Measurements from ENCODE around the gene RHBDF1. TPM values are rescaled to one million over a fixed set of nuclear protein-coding genes. Genes with fewer than 3 reads are reported as not detected.

RHBDF1 gene
- total RNA-seq, 1 donor from 2014 or later: 55.5 TPM

DNA sequence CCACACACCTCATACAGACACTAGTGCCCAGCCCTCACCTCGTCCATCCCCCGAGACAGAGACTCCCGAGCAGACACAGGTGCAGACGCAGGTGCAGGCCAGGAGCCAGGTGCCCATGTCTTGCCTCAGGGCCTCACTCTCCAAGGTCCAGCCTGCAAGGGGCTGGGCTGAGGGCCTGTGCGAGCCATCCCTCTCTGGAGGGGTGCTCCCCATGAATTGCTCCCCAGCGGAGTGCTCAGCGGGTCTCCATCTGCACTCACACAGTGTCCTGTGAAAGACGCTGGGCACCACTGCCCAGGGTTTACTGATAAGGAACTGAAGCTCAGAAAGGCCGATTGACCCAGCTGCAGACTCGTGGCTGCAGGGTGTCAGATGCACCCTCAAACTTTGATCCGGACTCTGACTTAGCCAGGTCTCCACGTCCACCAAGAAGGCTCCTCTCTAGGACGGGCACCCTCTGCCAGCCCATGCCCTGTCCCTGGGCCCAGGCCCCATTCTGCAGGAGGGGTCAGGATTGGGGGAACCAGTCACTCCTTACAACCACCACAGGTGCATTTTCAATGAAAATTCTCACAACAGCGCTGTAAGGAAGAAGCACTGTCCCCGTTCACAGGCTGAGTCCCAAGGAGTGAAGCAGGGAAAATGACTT, 36.0 kb downstream of the RHBDF1 start:
- Histone ChIP-seq H3K79me2 (ENCODE audit: insufficient read depth, low read length) (no peaks in the 10 kb centered on the region), H3K4me1 (ENCODE audit: insufficient read depth, low read length) (no peaks in the 10 kb centered on the region), H3K27me3 (ENCODE audit: insufficient read depth, low read length) (no peaks in the 10 kb centered on the region), H3K27ac (ENCODE audit: low read depth, low read length) (no peak overlapping the region), H2AFZ (ENCODE audit: low read depth, low read length) (no peak overlapping the region), H3K4me2 (ENCODE audit: low read length) (no peak overlapping the region), H4K20me1 (ENCODE audit: insufficient read depth, low read length) (no peaks in the 10 kb centered on the region), H3K9ac (ENCODE audit: low read length) (no peak overlapping the region), H3K9me3 (ENCODE audit: insufficient read depth, low read depth, low read length) (no peaks in the 10 kb centered on the region), H3K36me3 (ENCODE audit: insufficient read depth, low read length) (peaks cover 3% of the 10 kb centered on the region), H3K4me3 (ENCODE audit: insufficient read depth, low read depth, low read length) (no peak overlapping the region)
- Mint-ChIP-seq H3K9me3 (ENCODE audit: unreplicated experiment) (no peaks in the 10 kb centered on the region), H3K36me3 (ENCODE audit: low read depth, unreplicated experiment) (peaks cover 2% of the 10 kb centered on the region), H3K4me1 (ENCODE audit: low read depth, unreplicated experiment) (no peaks in the 10 kb centered on the region), H3K27ac (ENCODE audit: unreplicated experiment) (peak overlapping the region; percentile 72), H3K4me3 (ENCODE audit: unreplicated experiment) (no peak overlapping the region), H3K27me3 (ENCODE audit: low read depth, unreplicated experiment) (peaks cover 4% of the 10 kb centered on the region)
- TF ChIP-seq, protein P1, sequence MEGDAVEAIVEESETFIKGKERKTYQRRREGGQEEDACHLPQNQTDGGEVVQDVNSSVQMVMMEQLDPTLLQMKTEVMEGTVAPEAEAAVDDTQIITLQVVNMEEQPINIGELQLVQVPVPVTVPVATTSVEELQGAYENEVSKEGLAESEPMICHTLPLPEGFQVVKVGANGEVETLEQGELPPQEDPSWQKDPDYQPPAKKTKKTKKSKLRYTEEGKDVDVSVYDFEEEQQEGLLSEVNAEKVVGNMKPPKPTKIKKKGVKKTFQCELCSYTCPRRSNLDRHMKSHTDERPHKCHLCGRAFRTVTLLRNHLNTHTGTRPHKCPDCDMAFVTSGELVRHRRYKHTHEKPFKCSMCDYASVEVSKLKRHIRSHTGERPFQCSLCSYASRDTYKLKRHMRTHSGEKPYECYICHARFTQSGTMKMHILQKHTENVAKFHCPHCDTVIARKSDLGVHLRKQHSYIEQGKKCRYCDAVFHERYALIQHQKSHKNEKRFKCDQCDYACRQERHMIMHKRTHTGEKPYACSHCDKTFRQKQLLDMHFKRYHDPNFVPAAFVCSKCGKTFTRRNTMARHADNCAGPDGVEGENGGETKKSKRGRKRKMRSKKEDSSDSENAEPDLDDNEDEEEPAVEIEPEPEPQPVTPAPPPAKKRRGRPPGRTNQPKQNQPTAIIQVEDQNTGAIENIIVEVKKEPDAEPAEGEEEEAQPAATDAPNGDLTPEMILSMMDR (IDR thresholded peaks at IDR 0.05; ENCODE audit: insufficient read depth, low read depth, low read length): no peak
- no peak for TF ChIP-seq EZH2 (IDR thresholded peaks at IDR 0.05; ENCODE audit: insufficient read depth, low read length)
- FAIRE-seq (no peak), DNase-seq (ENCODE audit: low read depth) (no peak)

DNA sequence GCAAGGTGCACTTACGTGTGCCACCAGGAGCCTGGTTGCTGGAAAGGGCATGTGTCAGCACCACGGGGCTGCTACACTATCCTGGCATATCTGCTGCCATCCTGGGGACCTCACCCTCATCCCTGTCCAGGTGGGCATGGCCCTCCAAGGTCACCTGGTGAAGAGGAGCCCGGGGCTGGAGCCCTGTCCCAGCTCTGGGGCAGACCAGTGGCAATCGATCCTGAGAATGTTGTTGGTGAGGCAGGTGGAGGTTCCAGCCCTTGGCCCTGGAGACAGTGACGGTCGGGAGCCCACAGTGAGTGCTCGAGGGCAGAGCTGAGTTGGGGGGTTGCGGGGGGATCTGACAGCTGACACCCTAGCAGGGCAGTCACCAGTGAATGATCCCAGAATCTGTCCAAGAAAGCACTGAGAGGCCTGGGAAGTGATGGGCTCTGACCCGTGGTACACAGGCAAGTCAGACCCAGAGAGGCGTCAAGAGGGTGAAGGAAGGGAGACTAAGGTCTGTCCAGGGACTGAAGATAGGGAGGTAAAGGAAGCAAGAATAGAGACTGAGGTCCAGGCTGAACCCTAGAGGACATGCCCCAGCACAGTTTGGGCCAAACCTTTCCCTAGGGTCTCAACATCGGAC, 36.6 kb downstream of the RHBDF1 start:
- Mint-ChIP-seq H3K27me3 (ENCODE audit: low read depth, unreplicated experiment) (peaks cover 4% of the 10 kb centered on the region), H3K36me3 (ENCODE audit: low read depth, unreplicated experiment) (peaks cover 2% of the 10 kb centered on the region), H3K27ac (ENCODE audit: unreplicated experiment) (peak overlapping the region; percentile 72), H3K9me3 (ENCODE audit: unreplicated experiment) (no peaks in the 10 kb centered on the region), H3K4me1 (ENCODE audit: low read depth, unreplicated experiment) (no peaks in the 10 kb centered on the region), H3K4me3 (ENCODE audit: unreplicated experiment) (no peak overlapping the region)
- FAIRE-seq (no peak), DNase-seq (ENCODE audit: low read depth) (no peak)
- H3K9me3 ChIP-seq (ENCODE audit: insufficient read depth, low read depth, low read length): no peaks in the 10 kb centered on the region
- no peak overlapping the region for H2AFZ ChIP-seq (ENCODE audit: low read depth, low read length)
- H3K4me2 ChIP-seq (ENCODE audit: low read length): no peak overlapping the region
- H3K79me2 ChIP-seq (ENCODE audit: insufficient read depth, low read length): no peaks in the 10 kb centered on the region
- TF ChIP-seq, protein P1 (IDR thresholded peaks at IDR 0.05; ENCODE audit: insufficient read depth, low read depth, low read length): no peak
- no peak for TF ChIP-seq EZH2 (IDR thresholded peaks at IDR 0.05; ENCODE audit: insufficient read depth, low read length)
- no peak overlapping the region for H3K4me3 ChIP-seq (ENCODE audit: insufficient read depth, low read depth, low read length)
- H4K20me1 ChIP-seq (ENCODE audit: insufficient read depth, low read length): no peaks in the 10 kb centered on the region
- no peaks in the 10 kb centered on the region for H3K27me3 ChIP-seq (ENCODE audit: insufficient read depth, low read length)
- no peak overlapping the region for H3K9ac ChIP-seq (ENCODE audit: low read length)
- no peaks in the 10 kb centered on the region for H3K4me1 ChIP-seq (ENCODE audit: insufficient read depth, low read length)
- H3K36me3 ChIP-seq (ENCODE audit: insufficient read depth, low read length): peaks cover 3% of the 10 kb centered on the region
- H3K27ac ChIP-seq (ENCODE audit: low read depth, low read length): no peak overlapping the region
